ENCODE results near the gene JPT2.

JPT2 gene

DNA sequence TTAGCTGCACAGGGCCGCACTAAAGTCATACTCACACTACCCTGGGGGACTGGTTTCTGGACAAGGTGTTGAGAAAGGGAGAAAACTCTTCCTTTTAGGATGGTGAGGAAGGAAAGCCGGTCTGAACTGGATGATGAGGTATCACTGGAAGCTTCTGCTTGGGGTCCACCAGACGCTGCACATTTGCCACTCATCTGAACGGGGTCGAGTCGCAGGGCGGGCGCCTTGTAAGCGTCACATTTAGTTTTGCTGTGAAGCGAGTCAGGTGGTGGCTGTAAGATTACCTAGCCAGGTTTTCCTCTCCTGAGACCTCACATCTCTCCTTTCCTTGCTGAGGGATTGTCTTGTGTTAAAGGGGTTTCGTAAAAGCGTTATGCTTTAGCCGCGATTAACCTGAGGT is 2.3 kb downstream of the JPT2 start:
- TF ChIP-seq, protein P1, sequence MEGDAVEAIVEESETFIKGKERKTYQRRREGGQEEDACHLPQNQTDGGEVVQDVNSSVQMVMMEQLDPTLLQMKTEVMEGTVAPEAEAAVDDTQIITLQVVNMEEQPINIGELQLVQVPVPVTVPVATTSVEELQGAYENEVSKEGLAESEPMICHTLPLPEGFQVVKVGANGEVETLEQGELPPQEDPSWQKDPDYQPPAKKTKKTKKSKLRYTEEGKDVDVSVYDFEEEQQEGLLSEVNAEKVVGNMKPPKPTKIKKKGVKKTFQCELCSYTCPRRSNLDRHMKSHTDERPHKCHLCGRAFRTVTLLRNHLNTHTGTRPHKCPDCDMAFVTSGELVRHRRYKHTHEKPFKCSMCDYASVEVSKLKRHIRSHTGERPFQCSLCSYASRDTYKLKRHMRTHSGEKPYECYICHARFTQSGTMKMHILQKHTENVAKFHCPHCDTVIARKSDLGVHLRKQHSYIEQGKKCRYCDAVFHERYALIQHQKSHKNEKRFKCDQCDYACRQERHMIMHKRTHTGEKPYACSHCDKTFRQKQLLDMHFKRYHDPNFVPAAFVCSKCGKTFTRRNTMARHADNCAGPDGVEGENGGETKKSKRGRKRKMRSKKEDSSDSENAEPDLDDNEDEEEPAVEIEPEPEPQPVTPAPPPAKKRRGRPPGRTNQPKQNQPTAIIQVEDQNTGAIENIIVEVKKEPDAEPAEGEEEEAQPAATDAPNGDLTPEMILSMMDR (IDR thresholded peaks at IDR 0.05; ENCODE audit: control insufficient read depth, extremely low read depth, insufficient read depth) = no peak
- DNase-seq (ENCODE audit: low read depth) = no peak
- H3K4me3 ChIP-seq (ENCODE audit: low read depth, low read length) = peak overlapping the region; percentile 72

DNA sequence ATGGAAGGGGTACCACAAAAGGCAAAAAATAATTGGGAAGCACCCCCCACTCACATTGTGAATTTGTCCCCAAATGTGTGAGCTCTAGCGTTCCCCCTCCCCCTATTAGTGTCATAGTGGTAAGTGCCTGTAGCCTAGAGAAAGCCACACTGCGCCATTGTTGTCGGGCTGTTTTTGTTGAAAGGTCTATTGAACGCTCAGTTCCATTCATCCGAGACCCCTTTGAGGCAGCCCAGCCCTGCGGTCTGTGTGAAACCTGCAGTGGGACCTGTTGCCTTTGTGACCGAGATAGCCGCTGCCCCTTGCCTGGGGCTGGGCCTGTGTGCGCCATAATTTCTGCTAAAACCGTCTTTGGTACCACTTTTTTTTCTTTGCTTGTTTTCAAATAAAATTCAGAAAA is 3.0 kb downstream of the JPT2 start:
- DNase-seq (ENCODE audit: low read depth) = no peak
- TF ChIP-seq, protein P1 (IDR thresholded peaks at IDR 0.05; ENCODE audit: control insufficient read depth, extremely low read depth, insufficient read depth) = no peak
- peak overlapping the region; percentile 72 for H3K4me3 ChIP-seq (ENCODE audit: low read depth, low read length)

DNA sequence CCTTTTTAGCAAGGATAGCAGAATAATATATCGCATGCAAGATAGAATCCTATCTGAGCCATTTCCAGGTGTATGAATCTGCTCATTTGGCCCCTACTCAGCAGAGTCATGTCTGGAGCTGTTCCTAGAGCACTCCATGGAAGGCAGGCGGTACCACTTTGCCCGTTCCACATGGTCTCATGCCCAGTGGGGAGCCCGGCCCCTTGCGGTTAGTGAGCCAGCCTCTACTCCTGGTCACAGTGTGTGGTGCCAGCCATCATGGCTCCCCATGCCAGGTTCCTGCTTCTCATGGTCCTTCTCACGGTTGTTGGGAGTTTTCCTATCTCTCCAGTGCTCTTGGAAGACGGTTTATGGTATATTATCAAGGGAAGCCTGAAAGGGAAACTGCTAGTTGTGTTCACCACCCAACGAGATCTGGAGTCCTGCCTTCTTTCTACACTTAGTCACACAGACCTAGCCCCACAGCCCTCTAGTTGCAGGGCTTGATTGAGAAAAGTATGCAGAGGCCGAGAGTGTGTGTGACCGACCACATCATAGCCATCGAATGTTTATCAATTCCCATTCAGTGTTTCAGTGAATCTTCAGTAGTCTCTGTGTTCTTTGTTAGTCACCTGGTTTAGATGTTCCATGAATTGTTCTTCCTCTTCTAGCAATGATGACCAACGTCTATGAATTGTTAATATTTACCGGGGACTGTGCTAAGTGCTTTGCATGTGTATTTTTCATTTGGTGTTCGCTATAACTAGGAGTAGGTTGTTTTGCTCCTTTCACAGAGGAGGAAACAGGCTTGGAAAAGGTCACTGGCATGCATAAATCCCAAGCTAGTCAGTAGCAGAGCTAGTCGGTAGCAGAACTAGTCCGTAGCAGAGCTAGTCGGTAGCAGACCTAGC is 9.6 kb downstream of the JPT2 start:
- H3K4me3 ChIP-seq (ENCODE audit: low read depth, low read length) = 0 out of 2 replicates have a peak overlapping the region, but pooled peaks have one; percentile 5
- no peak for DNase-seq (ENCODE audit: low read depth)
- TF ChIP-seq, protein P1 (IDR thresholded peaks at IDR 0.05; ENCODE audit: control insufficient read depth, extremely low read depth, insufficient read depth) = no peak

DNA sequence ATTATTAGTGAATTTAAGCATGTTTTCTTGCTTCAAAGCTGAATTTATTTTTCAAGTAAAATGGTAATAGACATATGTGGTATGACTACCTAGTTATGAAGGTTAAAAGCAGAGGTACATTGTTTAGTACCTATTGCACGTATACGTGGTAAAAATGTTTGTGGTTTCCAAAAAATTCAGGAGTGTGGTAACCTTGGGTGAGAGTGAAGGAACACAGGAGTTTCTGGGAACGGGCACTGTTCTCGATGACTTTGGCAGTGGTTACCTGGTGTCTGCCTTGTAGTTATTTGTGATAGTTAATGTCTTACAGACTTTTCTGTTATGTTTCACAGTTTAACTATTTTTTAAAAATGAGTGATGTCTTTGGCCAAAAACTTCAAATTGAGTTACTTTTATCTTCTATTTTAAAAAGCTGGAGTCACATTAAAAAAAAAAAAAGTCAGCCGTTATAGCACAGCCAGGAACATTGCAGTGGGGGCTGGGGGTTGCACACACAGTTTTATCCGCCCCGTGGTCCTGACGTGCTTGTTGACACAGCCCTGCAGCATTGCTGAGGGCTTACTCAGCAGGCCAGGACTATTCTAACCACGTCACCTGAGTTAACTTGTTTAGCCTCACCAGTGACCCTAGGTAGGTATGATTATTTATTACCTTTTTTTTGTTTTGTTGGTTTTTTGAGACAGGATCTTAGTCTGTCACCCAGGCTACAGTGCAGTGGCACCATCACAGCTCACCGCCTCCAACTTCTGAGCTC is 10.9 kb downstream of the JPT2 start:
- no peak overlapping the region for H3K4me3 ChIP-seq (ENCODE audit: low read depth, low read length)
- peak; percentile 58 for DNase-seq (ENCODE audit: low read depth)
- TF ChIP-seq, protein P1 (IDR thresholded peaks at IDR 0.05; ENCODE audit: control insufficient read depth, extremely low read depth, insufficient read depth) = no peak

DNA sequence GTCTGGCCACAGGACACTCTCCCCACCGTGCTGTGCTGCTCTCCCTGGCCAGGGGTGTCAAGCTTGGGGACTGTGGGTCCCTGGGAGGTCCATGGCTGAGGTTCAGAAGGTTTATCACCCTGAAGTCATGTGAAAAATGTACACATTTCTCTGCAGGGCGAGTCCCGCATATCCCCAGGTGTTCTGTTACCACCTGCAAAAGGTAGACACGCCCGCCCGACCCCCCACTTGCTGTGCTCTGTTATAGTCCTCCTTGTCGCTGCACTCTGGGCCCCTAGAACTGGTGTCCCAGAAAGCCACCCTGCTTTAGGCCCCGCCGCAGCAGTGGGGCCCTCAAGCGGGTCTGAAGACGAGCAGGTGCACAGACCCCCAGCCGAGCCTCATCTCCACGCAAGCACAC is 11.8 kb downstream of the JPT2 start:
- DNase-seq (ENCODE audit: low read depth) = no peak
- TF ChIP-seq, protein P1 (IDR thresholded peaks at IDR 0.05; ENCODE audit: control insufficient read depth, extremely low read depth, insufficient read depth) = no peak
- no peak overlapping the region for H3K4me3 ChIP-seq (ENCODE audit: low read depth, low read length)

DNA sequence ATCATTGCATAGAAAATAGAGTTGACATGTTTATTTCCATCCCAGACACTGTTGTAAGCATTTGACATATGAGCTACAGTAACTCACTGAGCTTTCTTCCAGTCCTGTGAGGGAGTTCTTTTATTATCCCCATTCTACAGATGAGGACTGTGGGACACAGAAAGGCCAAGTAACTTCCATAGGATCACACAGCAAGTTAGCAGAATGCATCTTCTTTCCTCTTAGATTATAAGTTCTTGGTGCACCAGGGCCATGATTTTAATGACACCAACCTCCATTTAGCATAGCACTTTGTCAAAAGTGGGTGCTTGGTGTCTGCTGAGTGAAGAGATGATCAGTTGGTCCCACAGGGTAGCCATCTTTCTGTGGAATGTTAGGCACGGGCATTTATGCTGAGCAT is 12.7 kb downstream of the JPT2 start:
- TF ChIP-seq, protein P1 (IDR thresholded peaks at IDR 0.05; ENCODE audit: control insufficient read depth, extremely low read depth, insufficient read depth) = no peak
- H3K4me3 ChIP-seq (ENCODE audit: low read depth, low read length) = no peak overlapping the region
- no peak for DNase-seq (ENCODE audit: low read depth)
